Keratinocyte (primary cell): ENCODE results near the gene VPS26B. TPM values are rescaled to one million over a fixed set of nuclear protein-coding genes. Genes with fewer than 3 reads are reported as not detected.

ENCODE experiments used
- DNase-seq: peaks from one replicate; pipeline ENCODE4 v3.0.0-alpha.2; 2011; ENCODE audit warnings: low read depth, missing footprints, low spot score
- FAIRE-seq: peaks from 2 replicates; lab custom pipeline; 2011; peaks lifted over from hg19 to GRCh38; lab: Jason Lieb, UNC
- H2AFZ ChIP-seq: 2 replicates; pipeline ENCODE4 v1.6.0; 2012; ENCODE audit warnings: low read length, control low read depth, inconsistent platforms; ENCODE audit not compliant: control insufficient read depth
- H3K27ac ChIP-seq: 2 replicates; pipeline ENCODE4 v1.5.1; 2011; ENCODE audit warnings: low read length; ENCODE audit not compliant: control insufficient read depth, insufficient read depth
- H3K27me3 ChIP-seq: 3 replicates; pipeline ENCODE4 v1.6.0; 2011; ENCODE audit warnings: low read length; ENCODE audit not compliant: control insufficient read depth, insufficient read depth; ENCODE audit errors: extremely low read depth
- H3K36me3 ChIP-seq, 2 experiments: 2 replicates in 1 of 2; 3 replicates in 1 of 2; pipeline ENCODE4 v1.5.1; 2011; ENCODE audit warnings: low read length in 2 of 2, mild to moderate bottlenecking in 1 of 2; ENCODE audit not compliant: control insufficient read depth in 2 of 2, insufficient read depth in 2 of 2; ENCODE audit errors: extremely low read depth in 1 of 2
- H3K4me1 ChIP-seq: 3 replicates; pipeline ENCODE4 v1.5.1; 2011; ENCODE audit warnings: low read length; ENCODE audit not compliant: control insufficient read depth, insufficient read depth; ENCODE audit errors: extremely low read depth
- H3K4me2 ChIP-seq: 3 replicates; pipeline ENCODE4 v1.6.0; 2011; ENCODE audit warnings: low read depth, low read length; ENCODE audit not compliant: control insufficient read depth, insufficient read depth; ENCODE audit errors: extremely low read depth
- H3K4me3 ChIP-seq, 3 experiments: fragments of 200-600 bp in 1 of 3; sonication (generic) in 1 of 3; 2 replicates in 2 of 3; 3 replicates in 1 of 3; pipeline ENCODE4 v1.5.1; 2011 to 2016; ENCODE audit warnings: low read length in 3 of 3, mild to moderate bottlenecking in 3 of 3, control low read depth in 2 of 3, inconsistent platforms in 1 of 3, low read depth in 1 of 3, mixed read lengths in 1 of 3, mixed run types in 1 of 3, moderate library complexity in 1 of 3; ENCODE audit not compliant: control insufficient read depth in 2 of 3, insufficient read depth in 2 of 3; ENCODE audit errors: extremely low read depth in 1 of 3
- H3K79me2 ChIP-seq: 2 replicates; pipeline ENCODE4 v1.6.0; 2012; ENCODE audit warnings: low read length; ENCODE audit not compliant: control insufficient read depth, insufficient read depth
- H3K9ac ChIP-seq: 3 replicates; pipeline ENCODE4 v1.6.0; 2011; ENCODE audit warnings: low read length; ENCODE audit not compliant: control insufficient read depth, insufficient read depth; ENCODE audit errors: extremely low read depth
- H3K9me1 ChIP-seq: 3 replicates; pipeline ENCODE4 v1.6.0; 2011; ENCODE audit warnings: low read length; ENCODE audit not compliant: control insufficient read depth, insufficient read depth; ENCODE audit errors: extremely low read depth
- H3K9me3 ChIP-seq: 2 replicates; pipeline ENCODE4 v1.5.1; 2012; ENCODE audit warnings: low read depth, low read length; ENCODE audit not compliant: control insufficient read depth
- H4K20me1 ChIP-seq: 3 replicates; pipeline ENCODE4 v1.6.0; 2011; ENCODE audit warnings: low read length; ENCODE audit not compliant: control insufficient read depth, insufficient read depth; ENCODE audit errors: extremely low read depth
- CTCF ChIP-seq, 3 experiments: IDR thresholded peaks in 1 of 3; conservative IDR thresholded peaks in 1 of 3; optimal IDR thresholded peaks in 1 of 3; 2 replicates in 2 of 3; 3 replicates in 1 of 3; pipeline versions ENCODE3 to v1.5.1; 2011; ENCODE audit warnings: low read length in 3 of 3, mild to moderate bottlenecking in 3 of 3, moderate library complexity in 2 of 3, control low read depth in 1 of 3, inconsistent platforms in 1 of 3; ENCODE audit not compliant: insufficient read depth in 2 of 3; ENCODE audit errors: extremely low read depth in 1 of 3
- EZH2 ChIP-seq: IDR thresholded peaks from one replicate; pipeline ENCODE4 v1.6.1; 2012; ENCODE audit warnings: inconsistent platforms, mild to moderate bottlenecking, low read length, moderate library complexity
- dilution Hi-C: fragments of 300-500 bp; cut with MboI; formaldehyde crosslinking; loops from one replicate; pipeline ENCODE4 v1.7.0; 2020; ENCODE audit warnings: low sequenced_read_pairs; ENCODE audit not compliant: extremely low pct_ligation_motif_present
- polyA plus RNA-seq, 5 experiments: library from polyadenylated mRNA; depleted of rRNA in 3 of 5; stranded (reverse) in 3 of 5; stranded (forward) in 1 of 5; unstranded in 1 of 5; fragments of >200 nt; gene quantifications; 1 replicate in 1 of 5; 2 replicates in 3 of 5; 3 replicates in 1 of 5; pipeline versions ENCODE4 v1.2.1 to v1.2.3, GENCODE V29; 2011 to 2012; ENCODE audit warnings: missing spikeins in 2 of 5, low read depth in 1 of 5, low replicate concordance in 1 of 5

Gene VPS26B
- polyA plus RNA-seq, 1 donor (not counting 4 experiments of a cell fraction or from before 2014, with no cell fraction given): 46.9 TPM

- no peak overlapping the region for H3K4me3 ChIP-seq
- no peak for FAIRE-seq
- dilution Hi-C loops: no loop called here
Observed at GRCh38 chr11:134287561-134287960, 63.1 kb downstream of the VPS26B start.

GRCh38 chr11:134288486-134288885 is 64.0 kb downstream of the VPS26B start:
- FAIRE-seq: no peak
- TF ChIP-seq CTCF (optimal IDR thresholded peaks at IDR 0.05 in 1 of 3, IDR thresholded peaks at IDR 0.05 in 1 of 3, conservative IDR thresholded peaks at IDR 0.05 in 1 of 3; ENCODE audit: extremely low read depth in 1 of 3, insufficient read depth in 2 of 3, low read length in 3 of 3): no peak
- no peak for TF ChIP-seq EZH2

More at GRCh38 chr11:134287561-134287960, 63.1 kb downstream of the VPS26B start:
- DNase-seq: no peak
- Histone ChIP-seq H2AFZ (no peak overlapping the region), H3K4me2 (no peak overlapping the region), H3K4me1 (no peaks in the 10 kb centered on the region), H3K27me3 (no peaks in the 10 kb centered on the region), H3K79me2 (no peaks in the 10 kb centered on the region), H3K9me3 (no peaks in the 10 kb centered on the region), H3K9ac (no peak overlapping the region), H3K27ac (no peak overlapping the region), H3K9me1 (no peaks in the 10 kb centered on the region), H3K36me3 (no peaks in the 10 kb centered on the region), H4K20me1 (peaks cover 2% of the 10 kb centered on the region)
- no peak for TF ChIP-seq CTCF (optimal IDR thresholded peaks at IDR 0.05 in 1 of 3, IDR thresholded peaks at IDR 0.05 in 1 of 3, conservative IDR thresholded peaks at IDR 0.05 in 1 of 3; ENCODE audit: extremely low read depth in 1 of 3, insufficient read depth in 2 of 3, low read length in 3 of 3)
- TF ChIP-seq EZH2: no peak

More at GRCh38 chr11:134288486-134288885, 64.0 kb downstream of the VPS26B start:
- DNase-seq: no peak
- H3K4me3 ChIP-seq: no peak overlapping the region
- no peak overlapping the region for H3K9ac ChIP-seq
- dilution Hi-C loops: no loop called here
- H3K27me3 ChIP-seq: no peaks in the 10 kb centered on the region
- no peaks in the 10 kb centered on the region for H3K36me3 ChIP-seq
- no peaks in the 10 kb centered on the region for H3K9me1 ChIP-seq
- peaks cover 2% of the 10 kb centered on the region for H4K20me1 ChIP-seq
- H2AFZ ChIP-seq: no peak overlapping the region
- H3K27ac ChIP-seq: no peak overlapping the region
- H3K9me3 ChIP-seq: no peaks in the 10 kb centered on the region
- H3K79me2 ChIP-seq: no peaks in the 10 kb centered on the region
- no peaks in the 10 kb centered on the region for H3K4me1 ChIP-seq
- no peak overlapping the region for H3K4me2 ChIP-seq
